RCC 7860 (cell line): Measurements from ENCODE around the gene TNRC18.
"Not testable (repeated sequence)": the region's sequence is repeated elsewhere in the genome, so short reads cannot be mapped to it uniquely, and the experiment has no call there.

ENCODE experiments used
- DNase-seq: peaks from one replicate; pipeline ENCODE4 v3.0.0-alpha.2; 2015; ENCODE audit warnings: low spot score
- FAIRE-seq: peaks from 2 replicates; lab custom pipeline; 2012; peaks lifted over from hg19 to GRCh38; lab: Jason Lieb, UNC

Gene TNRC18

GRCh38 chr7:5380350-5381070 lies 43.1 kb downstream of the TNRC18 start:
- FAIRE-seq: no peak

GRCh38 chr7:5379546-5379945 lies 44.1 kb downstream of the TNRC18 start:
- no peak for DNase-seq
- FAIRE-seq: no peak

More at GRCh38 chr7:5380350-5381070, 43.1 kb downstream of the TNRC18 start:
- no peak for DNase-seq

- no peak for FAIRE-seq
Observed at GRCh38 chr7:5377816-5378215, 45.8 kb downstream of the TNRC18 start.

GRCh38 chr7:5377279-5377678 lies 46.4 kb downstream of the TNRC18 start:
- DNase-seq (no peak), FAIRE-seq (no peak)

More at GRCh38 chr7:5377816-5378215, 45.8 kb downstream of the TNRC18 start:
- no peak for DNase-seq

- DNase-seq (no peak), FAIRE-seq (no peak)
Observed at GRCh38 chr7:5375925-5376324, 47.7 kb downstream of the TNRC18 start.

GRCh38 chr7:5374464-5374863 lies 49.2 kb downstream of the TNRC18 start:
- FAIRE-seq (no peak), DNase-seq (no peak)

- no peak for FAIRE-seq
- DNase-seq: no peak
Observed at GRCh38 chr7:5373300-5373699, 50.3 kb downstream of the TNRC18 start.

- FAIRE-seq (no peak), DNase-seq (no peak)
Observed at GRCh38 chr7:5370454-5371353, 52.9 kb downstream of the TNRC18 start.

GRCh38 chr7:5367661-5368060 lies 56.0 kb downstream of the TNRC18 start:
- no peak for DNase-seq
- no peak for FAIRE-seq

GRCh38 chr7:5365976-5366625 lies 57.5 kb downstream of the TNRC18 start:
- DNase-seq: peak; percentile 75
- peak; percentile 65 for FAIRE-seq

GRCh38 chr7:5363729-5364128 lies 59.9 kb downstream of the TNRC18 start:
- no peak for DNase-seq
- FAIRE-seq: no peak

GRCh38 chr7:5362466-5362865 lies 61.2 kb downstream of the TNRC18 start:
- no peak for FAIRE-seq
- DNase-seq: no peak

- DNase-seq (no peak), FAIRE-seq (no peak)
Observed at GRCh38 chr7:5361446-5362127, 62.0 kb downstream of the TNRC18 start.

- FAIRE-seq (no peak), DNase-seq (no peak)
Observed at GRCh38 chr7:5360971-5361370, 62.7 kb downstream of the TNRC18 start.

- FAIRE-seq: no peak
Observed at GRCh38 chr7:5360451-5360850, 63.2 kb downstream of the TNRC18 start.

GRCh38 chr7:5360021-5360420 lies 63.6 kb downstream of the TNRC18 start:
- FAIRE-seq, DNase-seq: not testable (repeated sequence)

More at GRCh38 chr7:5360451-5360850, 63.2 kb downstream of the TNRC18 start:
- DNase-seq: no peak

- no peak for DNase-seq
- FAIRE-seq: no peak
Observed at GRCh38 chr7:5359344-5359743, 64.3 kb downstream of the TNRC18 start.

GRCh38 chr7:5357951-5358350 lies 65.7 kb downstream of the TNRC18 start:
- no peak for DNase-seq
- no peak for FAIRE-seq

- no peak for FAIRE-seq
- DNase-seq: no peak
Observed at GRCh38 chr7:5356751-5357119, 66.9 kb downstream of the TNRC18 start.

- DNase-seq: no peak
- FAIRE-seq: no peak
Observed at GRCh38 chr7:5354460-5355232, 69.0 kb downstream of the TNRC18 start.
